HG03469 (cell line): ENCODE results near the gene RO60.
"Not testable (repeated sequence)": the region's sequence is repeated elsewhere in the genome, so short reads cannot be mapped to it uniquely, and the experiment has no call there.

Experiments used
- ATAC-seq: cut with Tn5 transposase; IDR thresholded peaks from one replicate; pipeline ENCODE4 v1.9.1; 2021; ENCODE audit warnings: mild to moderate bottlenecking, moderate library complexity, moderate number of reproducible peaks; ENCODE audit not compliant: unreplicated experiment

RO60 gene

DNA sequence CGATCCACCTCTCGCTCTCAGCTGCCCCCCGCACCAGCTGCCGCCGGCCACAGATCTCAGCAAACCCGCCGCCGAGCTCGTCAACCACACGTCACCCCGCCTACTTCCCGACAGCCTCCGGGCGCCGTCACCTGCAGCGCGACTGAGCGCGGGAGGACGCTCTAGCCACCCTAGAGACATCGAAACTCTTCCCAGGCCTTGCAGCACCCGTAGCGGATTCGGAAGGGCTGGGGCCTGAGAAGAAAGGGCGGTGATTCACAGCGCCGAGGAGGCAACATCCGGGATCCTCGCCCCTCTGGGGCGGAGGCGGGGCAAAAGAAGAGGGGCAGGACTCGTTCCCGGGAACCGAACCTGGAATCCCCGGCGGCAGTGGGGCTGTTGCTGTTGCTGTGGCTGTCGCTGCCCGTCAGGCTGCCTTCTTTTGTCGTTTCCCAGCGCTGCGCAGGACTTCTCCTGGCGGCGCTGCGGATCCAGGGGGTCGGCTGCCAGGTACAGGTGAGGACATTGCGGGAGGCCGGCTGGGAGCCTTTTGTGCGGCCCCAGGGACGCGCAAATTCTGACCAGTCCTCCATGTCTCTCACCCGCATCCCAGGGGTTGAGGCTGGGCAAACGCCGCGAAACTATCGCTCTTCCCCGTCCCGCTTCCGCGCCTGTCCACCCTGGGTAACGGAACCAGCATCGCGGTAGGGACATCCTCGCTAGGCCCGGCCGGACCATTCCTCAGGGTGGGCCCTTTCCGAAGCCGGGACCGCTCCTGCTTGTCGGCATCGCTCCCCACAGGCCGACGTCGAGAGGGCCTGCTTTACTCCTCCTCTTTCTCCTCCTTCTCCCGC is at the start of gene RO60, which contains the start of gene UCHL5:
Gene RO60 (plus strand): TSS at position 331 of the 833 bp plus-strand sequence. CDS start 9,443 bp downstream, outside the sequence.
Gene UCHL5 (minus strand): TSS at position 79 of the 833 bp plus-strand sequence. CDS start 100 bp downstream, outside the sequence.
- peak; percentile 91 for ATAC-seq

DNA sequence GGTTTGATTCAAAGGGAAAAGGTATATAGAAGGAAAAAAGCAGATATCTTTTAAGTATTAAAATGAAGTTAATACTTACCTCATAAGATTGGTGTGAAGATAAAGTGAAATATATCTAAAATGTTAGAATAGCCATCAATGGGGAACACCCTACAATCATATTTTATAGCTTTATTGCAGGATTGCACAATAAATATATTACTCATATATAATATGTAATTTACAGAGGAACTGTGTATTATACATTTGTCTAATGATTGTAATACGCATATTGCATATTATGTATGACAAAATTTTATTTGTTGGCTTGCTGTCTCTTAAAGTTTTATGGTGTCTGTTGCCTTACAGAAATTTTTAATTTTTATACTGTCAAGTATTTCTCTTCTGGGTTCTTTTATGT is 48.0 kb upstream of the RO60 start:
- ATAC-seq, result no peak

DNA sequence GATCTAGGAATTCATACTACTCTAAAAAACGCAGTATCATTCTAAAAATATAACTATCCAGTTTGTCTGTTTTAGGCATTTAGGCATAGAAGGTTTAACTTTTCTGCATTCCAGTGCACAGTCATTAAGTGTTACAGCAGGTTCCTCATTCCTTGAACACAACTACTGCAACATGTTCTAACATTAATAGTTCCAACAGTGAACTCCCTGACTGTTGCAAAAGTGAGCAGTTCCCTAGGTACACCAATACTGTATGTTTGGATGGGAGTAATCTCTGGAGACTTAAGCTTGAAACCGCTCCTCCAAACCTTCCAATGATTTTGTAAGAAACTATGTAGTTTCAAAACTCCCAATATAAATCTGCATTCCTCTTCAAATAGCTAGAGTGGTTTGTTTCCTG is 46.4 kb upstream of the RO60 start:
- ATAC-seq, result no peak

DNA sequence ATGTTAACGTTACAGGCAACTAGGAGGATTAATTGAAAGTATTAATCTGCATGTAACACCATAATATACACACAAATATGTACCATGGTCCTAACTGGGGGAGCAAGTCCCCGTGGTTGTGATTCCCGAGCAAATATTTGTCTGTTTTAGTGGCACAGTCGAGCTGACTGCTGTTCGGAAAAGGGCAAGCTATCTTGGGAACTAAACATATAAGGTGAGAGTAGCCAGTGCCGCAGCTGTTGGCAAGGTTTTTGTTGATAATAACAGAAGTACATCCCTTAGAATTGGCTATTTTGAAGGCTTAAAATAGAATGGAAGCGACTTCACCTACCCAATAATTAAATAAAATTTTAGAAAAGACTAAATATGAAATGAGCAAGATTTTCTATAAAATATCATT is 45.7 kb upstream of the RO60 start:
- no peak for ATAC-seq

DNA sequence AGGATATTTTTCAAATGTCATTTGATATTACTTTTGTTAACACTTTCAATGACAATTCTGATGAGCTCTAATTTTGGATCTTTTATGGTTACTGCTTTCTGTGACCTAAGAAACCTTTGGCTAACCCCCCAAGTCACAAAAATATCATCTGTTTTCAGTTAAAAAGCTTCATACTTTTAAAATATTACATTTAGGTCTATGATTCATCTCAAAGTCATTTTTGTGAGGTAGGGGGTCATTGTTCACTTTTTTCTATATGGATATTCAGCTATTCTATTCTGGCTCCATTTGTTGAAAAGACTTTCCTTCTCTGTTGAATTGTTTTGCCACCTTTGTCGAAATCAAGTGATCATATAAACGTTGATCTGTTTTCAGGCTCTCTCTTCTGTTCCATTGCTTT is 45.0 kb upstream of the RO60 start:
- no peak for ATAC-seq

DNA sequence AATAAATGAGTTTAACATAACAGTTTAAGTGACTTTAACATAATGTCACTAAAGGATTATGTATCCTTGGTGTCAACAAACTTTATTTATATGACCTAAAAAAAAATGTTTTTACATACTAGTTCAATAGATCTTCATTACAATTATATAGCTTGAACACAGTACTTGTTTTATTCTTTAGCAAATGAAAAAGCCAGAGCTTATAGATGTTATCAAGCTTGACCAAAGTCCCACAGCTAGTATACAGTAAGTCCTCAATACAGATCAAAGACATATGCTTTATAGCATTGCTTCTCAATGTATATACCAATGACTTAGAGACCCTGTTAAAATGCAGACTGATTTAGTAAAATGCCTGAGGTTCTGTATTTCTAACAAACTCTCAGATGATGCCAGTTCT is 42.6 kb upstream of the RO60 start:
- ATAC-seq, result no peak

DNA sequence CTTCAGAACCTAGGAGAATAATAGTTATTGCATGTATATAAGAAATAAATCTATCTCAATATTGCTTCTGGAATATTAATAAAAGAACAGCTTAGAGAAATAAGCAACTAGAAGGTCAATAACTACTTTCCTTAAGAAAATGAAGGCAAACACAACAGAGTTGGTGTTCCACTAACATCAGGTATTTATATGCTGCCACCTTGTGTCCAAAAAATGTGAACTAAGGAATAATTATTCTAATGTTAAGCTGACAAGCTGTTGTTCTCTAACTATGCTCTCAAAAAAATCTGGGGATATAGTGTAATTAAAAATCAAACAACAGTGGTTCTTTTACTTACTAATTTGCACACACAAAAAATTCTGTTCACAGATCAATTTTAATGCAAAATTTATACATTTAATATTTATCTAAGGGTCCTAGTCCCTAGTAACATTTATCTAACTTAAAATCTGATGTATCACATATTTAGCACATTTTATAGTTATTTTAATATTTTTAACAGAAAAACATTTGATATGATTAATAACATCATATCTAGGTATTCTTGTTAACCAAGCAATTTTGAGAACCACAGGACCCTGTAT is 39.9 kb upstream of the RO60 start:
- ATAC-seq, result no peak

DNA sequence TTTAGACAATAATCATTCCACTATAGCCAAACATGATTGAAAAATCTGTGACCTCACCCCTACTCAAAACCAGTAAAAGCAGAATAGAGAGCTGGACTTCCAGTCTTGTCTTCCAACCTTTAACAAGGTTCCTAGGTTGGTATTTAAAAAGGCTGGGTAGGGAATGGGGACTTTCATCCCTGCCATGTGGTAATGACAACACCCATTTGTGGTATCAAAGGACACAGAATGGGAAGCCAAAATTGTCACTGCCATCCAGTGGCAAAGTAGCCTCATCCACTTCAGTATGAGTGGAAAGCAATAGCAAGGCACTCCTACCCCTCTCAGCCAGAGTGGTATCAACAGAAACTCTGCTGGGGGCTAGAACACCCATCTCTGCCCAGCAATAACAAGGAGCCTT is 34.2 kb upstream of the RO60 start:
- no peak for ATAC-seq

DNA sequence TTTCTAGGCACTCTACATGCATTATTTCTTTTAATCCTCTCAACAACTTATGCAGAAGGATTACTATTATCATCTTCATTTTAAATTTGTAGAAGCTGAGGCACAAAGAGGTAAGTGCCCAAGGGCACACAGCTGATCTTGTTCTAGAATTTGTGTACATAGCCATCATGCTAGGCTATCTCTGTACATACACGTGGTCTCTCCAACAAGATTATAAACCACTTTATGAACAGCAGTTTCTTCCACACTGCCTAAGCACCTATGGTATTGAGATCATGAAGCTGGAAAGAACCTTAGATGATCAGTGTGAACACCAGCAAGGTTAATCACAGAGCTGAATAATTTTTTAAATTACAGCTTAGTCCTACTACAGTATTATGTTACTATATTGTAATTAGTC is 29.1 kb upstream of the RO60 start:
- ATAC-seq, result no peak

DNA sequence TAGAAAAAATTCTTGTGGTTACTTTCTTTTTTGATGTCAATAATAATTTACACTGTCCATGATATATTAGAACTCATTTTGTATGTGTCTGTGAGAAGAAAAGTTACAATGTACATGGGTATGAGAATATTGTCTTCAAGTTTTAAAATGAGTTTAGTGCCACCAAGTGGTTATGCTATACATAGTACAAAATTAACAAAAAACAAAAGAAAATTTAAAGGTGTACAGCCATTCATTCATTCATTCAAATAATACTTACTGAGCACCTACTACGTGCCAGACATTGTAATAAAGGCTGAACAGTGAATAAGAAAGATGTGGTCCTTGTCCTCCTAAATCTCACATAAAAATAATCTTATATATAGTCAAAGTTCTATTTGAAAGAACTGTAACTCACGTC is 28.0 kb upstream of the RO60 start:
- ATAC-seq, result no peak

DNA sequence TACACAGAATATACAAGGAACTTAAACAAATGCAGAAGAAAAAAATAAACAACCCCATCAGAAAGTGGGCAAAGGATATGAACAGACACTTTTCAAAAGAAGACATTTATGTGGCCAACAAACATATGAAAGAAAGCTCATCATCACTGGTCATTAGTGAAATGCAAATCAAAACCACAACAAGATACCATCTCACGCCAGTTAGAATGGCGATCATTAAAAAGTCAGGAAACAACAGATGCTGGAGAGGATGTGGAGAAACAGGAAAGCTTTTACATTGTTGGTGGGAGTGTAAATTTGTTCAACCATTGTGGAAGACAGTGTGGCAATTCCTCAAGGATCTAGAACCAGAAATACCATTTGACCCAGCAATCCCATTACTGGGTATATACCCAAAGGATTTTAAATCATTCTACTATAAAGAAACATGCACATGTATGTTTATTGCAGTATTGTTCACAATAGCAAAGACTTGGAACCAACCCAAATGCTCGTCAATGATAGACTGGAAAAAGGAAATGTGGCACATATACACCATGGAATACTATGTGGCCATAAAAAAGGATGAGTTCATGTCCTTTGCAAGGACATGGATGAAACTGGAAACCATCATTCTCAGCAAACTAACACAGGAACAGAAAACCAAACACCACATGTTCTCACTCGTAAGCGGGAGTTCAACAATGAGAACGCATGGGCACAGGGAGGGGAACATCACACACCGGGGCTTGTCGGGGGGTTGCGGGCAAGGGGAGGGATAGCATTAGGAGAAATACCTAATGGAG is 26.6 kb upstream of the RO60 start:
- not testable (repeated sequence) for ATAC-seq

DNA sequence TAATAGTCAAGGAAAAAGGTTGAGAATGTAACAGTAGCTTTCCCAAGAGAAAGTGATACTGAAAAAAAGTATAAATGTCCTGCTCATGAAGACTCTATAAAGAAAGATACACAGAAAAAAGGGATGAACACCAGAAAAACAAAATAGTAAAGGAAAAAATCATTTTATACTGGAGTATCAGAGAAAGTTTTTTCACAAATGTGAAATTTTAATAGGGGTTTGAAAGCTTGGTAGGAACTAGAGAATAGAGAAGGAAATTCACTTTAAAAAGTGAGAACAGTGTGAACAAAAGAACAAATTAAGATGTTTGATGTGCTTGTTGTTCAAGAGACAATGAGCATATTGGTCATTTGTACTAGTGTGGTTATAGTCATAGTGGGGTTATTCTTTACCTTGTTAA is 25.8 kb upstream of the RO60 start:
- ATAC-seq, result no peak

DNA sequence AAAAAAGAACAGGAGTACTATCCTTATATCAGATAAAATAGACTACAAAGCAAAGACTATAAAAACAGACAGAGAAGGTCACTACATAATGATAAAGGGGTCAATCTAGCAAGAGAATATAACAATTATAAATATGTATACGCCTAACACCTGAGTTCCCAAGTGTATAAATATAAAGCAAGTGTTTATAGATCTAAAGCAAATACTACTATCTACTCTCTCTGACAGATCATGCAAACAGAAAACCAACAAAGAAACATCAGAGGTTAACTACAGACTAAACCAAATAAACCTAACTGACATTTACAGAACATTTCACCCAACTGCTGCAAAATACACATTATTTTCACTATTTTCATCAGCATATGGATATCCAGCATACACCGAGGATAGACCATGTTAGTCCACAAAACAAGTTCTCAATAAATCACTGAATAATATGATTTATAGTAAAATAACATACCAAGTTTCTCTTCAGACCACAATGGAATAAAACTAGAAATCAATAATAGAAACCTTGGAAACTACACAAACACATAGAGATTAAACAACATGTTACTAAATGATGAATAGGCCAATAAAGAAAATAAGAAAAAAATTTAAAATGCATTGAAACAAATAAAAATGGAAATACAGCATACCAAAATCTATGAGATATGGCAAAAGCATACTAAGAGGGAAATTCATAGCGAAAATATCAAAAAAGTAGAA is 22.9 kb upstream of the RO60 start:
- no peak for ATAC-seq

DNA sequence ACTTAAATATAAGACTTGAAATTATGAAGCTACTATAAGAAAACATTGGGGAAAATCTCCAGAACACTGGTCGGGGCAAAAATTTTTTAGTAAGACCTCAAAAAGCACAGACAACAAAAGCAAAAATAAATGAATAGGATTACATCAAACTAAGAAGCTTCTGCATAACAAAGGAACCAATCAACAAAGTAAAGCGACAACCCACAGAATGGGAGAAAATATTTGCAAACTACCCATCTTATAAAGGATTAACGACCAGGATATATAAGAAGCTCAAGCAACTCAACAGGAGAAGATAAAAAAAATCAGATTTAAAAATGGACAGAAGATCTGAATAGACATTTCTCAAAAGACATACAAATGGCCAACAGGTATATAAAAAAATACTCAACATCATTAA is 19.4 kb upstream of the RO60 start:
- ATAC-seq, result no peak

DNA sequence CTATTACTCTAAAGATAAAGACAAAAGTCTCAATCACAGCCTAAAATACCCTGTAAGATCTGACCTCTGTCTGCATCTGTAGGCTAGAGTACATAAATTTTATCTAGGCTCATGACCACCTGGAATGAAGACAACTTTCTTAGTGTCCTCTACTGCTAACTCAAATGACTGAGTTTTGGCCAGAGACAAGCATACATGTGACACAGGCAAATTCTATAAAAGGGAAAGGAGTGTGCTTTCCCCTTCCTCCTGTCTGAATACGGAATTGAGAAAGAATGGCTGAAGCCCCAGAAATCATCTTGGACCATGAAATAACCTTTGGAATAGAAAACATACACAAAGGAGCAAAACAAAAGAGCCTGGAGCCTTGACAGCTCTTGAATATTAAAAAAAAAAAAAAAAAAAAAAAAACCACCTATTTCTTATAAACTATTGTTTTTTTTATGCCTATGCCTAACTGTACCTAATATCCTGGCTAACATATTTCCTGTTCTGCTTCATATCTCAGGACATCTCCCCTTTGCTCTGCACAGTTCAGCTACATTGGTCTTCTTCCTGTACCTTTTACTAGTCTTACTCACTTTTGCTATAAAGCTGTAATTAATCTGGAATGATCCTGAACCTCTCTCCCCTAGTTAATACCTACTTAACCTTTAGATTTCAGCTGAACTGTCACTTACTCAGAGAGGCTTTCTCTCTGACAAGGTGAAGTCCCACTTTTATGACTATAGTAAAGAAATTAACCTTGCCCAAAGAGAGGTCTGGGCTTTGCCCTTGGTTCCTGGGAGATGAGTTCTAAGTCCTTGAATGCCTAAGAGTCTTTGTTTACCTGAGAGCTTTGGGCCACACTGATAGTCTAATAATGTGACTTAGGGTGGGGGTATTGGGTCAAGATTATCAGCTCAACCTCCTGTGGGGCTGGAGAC is 16.4 kb upstream of the RO60 start:
- no peak for ATAC-seq

DNA sequence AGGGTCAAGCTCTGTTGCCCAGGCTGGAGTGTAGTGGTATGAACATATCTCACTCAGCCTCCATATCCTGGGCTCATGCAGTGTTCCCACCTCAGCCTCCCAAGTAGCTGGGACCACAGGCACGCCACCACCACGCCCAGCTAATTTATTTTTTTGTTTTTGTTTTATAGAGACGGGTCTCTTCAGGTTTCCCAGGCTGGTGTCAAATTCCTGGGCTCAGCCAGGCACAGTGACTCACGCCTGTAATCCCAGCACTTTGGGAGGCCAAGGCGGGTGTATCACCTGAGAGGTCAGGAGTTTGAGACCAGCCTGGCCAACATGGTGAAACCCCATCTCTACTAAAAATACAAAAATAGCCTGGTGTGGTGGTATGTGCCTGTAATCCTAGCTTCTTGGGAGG is 10.5 kb upstream of the RO60 start:
- ATAC-seq, result not testable (repeated sequence)

DNA sequence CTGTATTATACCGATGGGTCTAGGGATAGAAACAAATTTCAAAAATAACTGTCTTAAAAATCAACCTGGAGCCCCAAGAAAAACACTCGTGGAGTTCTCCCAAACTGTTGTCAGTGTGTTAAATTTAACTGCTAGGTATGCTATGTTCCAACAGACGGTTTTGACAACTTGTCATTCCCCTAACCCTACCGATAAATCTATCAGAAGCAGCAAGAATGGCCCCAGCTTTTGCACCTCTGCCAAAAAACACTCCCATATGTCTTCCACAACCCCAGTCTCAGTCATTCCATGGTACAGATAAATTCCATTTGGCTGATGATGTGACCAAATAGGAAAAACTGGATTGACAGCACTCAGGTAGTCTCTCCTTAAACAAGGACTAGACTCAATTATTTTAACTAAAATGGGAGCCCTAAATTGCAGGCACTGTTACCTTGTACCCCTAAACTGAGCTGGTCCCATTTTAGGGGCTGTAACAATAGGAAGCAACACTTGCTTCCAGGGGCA is 5.2 kb upstream of the RO60 start:
- ATAC-seq, result no peak

DNA sequence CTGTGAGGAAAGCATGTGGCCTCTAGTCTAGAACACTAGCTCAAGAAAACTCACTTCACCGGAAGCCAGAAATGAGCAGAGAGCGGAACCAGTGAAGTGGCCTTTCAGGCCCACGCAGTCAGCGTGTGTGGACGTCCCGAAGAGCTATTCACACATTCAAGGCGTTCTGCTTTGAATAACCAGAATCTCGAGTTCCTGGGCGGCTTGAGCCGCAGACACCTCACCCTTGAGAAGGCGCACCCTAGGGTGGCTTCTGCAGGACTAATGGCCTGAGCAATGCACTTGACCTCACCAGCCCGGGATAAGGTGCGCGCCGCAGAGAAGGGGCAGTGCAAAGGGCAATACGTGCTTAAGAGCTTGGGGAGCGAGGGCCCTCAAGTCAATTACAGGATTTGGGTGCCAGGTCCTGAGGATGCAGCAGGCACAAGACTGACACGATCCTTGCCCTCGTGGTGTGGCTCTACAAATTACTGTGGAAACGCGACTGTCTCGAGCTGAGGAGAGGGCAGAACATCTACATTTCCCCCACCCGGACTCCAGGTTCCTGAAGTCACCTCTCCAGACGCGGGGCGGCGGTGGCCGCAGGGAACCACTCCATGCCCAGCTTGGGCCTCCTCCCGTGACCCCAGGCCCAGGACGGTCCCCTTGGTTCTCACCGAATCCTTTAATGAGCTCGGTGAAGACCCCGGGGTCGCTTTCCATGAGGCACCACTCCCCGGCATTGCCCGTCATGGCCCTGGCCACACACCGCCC is 707 bp upstream of the RO60 start:
- ATAC-seq, result peak; percentile 47

DNA sequence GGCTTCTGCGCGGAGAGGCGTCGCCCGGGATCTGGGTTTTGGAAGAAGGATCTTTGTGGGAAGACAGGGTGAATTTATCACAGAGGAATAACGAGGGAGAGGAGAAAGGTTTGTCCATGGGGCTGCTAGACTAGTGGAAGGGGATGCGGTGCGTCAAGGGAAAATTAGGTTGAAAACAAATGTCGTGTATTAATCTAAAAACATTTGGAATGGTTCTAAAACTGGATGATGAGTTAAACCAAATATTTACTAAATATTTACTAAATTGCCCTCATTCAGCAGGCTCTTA is 647 bp downstream of the RO60 start:
- no peak for ATAC-seq
